Measurements from ENCODE around the gene ZNF124.

DNA sequence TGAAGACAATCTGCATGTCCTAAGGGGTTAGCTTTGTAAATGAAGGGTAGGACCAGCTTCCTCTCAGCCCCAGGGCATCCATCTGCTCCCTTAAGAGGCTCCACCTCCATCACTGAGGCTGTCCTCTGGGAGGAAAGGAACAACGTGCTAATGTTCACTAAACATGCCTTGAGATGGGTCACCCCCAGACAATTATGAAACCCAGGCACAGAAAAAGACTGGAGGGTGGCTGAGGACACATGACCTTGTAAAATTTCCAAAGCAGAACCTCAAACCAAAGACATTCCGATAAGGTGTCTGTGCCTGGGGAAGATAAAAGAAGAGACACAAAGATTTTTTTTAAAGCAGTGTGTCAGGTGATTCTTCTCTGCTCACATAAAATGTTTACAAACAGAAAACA, 37.6 kb upstream of the ZNF124 start:
- TF ChIP-seq, protein P1, sequence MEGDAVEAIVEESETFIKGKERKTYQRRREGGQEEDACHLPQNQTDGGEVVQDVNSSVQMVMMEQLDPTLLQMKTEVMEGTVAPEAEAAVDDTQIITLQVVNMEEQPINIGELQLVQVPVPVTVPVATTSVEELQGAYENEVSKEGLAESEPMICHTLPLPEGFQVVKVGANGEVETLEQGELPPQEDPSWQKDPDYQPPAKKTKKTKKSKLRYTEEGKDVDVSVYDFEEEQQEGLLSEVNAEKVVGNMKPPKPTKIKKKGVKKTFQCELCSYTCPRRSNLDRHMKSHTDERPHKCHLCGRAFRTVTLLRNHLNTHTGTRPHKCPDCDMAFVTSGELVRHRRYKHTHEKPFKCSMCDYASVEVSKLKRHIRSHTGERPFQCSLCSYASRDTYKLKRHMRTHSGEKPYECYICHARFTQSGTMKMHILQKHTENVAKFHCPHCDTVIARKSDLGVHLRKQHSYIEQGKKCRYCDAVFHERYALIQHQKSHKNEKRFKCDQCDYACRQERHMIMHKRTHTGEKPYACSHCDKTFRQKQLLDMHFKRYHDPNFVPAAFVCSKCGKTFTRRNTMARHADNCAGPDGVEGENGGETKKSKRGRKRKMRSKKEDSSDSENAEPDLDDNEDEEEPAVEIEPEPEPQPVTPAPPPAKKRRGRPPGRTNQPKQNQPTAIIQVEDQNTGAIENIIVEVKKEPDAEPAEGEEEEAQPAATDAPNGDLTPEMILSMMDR (IDR thresholded peaks at IDR 0.05) = no peak
- TF ChIP-seq, protein P2, sequence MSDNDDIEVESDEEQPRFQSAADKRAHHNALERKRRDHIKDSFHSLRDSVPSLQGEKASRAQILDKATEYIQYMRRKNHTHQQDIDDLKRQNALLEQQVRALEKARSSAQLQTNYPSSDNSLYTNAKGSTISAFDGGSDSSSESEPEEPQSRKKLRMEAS (CRISPR knock-in tag; IDR thresholded peaks at IDR 0.05) = no peak
- TF ChIP-seq, protein P3, sequence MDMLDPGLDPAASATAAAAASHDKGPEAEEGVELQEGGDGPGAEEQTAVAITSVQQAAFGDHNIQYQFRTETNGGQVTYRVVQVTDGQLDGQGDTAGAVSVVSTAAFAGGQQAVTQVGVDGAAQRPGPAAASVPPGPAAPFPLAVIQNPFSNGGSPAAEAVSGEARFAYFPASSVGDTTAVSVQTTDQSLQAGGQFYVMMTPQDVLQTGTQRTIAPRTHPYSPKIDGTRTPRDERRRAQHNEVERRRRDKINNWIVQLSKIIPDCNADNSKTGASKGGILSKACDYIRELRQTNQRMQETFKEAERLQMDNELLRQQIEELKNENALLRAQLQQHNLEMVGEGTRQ (CRISPR knock-in tag; IDR thresholded peaks at IDR 0.05) = no peak
- TF ChIP-seq NR2C2 (CRISPR knock-in tag; IDR thresholded peaks at IDR 0.05) (no peak), NFYB (CRISPR knock-in tag; conservative IDR thresholded peaks at IDR 0.05; ENCODE audit: low read depth) (no peak), ZNF671 (CRISPR knock-in tag; IDR thresholded peaks at IDR 0.05) (no peak), IRF2 (CRISPR knock-in tag; IDR thresholded peaks at IDR 0.05; ENCODE audit: borderline replicate concordance, low read depth) (no peak), ATF1 (CRISPR knock-in tag; IDR thresholded peaks at IDR 0.05) (no peak), ESRRA (CRISPR knock-in tag; IDR thresholded peaks at IDR 0.05; ENCODE audit: borderline replicate concordance) (no peak)
- TF ChIP-seq, protein P4, sequence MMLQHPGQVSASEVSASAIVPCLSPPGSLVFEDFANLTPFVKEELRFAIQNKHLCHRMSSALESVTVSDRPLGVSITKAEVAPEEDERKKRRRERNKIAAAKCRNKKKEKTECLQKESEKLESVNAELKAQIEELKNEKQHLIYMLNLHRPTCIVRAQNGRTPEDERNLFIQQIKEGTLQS (CRISPR knock-in tag; conservative IDR thresholded peaks at IDR 0.05) = no peak
- TF ChIP-seq, protein P5, sequence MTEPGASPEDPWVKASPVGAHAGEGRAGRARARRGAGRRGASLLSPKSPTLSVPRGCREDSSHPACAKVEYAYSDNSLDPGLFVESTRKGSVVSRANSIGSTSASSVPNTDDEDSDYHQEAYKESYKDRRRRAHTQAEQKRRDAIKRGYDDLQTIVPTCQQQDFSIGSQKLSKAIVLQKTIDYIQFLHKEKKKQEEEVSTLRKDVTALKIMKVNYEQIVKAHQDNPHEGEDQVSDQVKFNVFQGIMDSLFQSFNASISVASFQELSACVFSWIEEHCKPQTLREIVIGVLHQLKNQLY (CRISPR knock-in tag; IDR thresholded peaks at IDR 0.05) = no peak
- TF ChIP-seq, protein P6, sequence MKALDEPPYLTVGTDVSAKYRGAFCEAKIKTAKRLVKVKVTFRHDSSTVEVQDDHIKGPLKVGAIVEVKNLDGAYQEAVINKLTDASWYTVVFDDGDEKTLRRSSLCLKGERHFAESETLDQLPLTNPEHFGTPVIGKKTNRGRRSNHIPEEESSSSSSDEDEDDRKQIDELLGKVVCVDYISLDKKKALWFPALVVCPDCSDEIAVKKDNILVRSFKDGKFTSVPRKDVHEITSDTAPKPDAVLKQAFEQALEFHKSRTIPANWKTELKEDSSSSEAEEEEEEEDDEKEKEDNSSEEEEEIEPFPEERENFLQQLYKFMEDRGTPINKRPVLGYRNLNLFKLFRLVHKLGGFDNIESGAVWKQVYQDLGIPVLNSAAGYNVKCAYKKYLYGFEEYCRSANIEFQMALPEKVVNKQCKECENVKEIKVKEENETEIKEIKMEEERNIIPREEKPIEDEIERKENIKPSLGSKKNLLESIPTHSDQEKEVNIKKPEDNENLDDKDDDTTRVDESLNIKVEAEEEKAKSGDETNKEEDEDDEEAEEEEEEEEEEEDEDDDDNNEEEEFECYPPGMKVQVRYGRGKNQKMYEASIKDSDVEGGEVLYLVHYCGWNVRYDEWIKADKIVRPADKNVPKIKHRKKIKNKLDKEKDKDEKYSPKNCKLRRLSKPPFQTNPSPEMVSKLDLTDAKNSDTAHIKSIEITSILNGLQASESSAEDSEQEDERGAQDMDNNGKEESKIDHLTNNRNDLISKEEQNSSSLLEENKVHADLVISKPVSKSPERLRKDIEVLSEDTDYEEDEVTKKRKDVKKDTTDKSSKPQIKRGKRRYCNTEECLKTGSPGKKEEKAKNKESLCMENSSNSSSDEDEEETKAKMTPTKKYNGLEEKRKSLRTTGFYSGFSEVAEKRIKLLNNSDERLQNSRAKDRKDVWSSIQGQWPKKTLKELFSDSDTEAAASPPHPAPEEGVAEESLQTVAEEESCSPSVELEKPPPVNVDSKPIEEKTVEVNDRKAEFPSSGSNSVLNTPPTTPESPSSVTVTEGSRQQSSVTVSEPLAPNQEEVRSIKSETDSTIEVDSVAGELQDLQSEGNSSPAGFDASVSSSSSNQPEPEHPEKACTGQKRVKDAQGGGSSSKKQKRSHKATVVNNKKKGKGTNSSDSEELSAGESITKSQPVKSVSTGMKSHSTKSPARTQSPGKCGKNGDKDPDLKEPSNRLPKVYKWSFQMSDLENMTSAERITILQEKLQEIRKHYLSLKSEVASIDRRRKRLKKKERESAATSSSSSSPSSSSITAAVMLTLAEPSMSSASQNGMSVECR (CRISPR knock-in tag; IDR thresholded peaks at IDR 0.05; ENCODE audit: borderline replicate concordance) = no peak
- TF ChIP-seq, protein P7, sequence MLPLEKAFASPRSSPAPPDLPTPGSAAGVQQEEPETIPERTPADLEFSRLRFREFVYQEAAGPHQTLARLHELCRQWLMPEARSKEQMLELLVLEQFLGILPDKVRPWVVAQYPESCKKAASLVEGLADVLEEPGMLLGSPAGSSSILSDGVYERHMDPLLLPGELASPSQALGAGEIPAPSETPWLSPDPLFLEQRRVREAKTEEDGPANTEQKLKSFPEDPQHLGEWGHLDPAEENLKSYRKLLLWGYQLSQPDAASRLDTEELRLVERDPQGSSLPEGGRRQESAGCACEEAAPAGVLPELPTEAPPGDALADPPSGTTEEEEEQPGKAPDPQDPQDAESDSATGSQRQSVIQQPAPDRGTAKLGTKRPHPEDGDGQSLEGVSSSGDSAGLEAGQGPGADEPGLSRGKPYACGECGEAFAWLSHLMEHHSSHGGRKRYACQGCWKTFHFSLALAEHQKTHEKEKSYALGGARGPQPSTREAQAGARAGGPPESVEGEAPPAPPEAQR (CRISPR knock-in tag; IDR thresholded peaks at IDR 0.05) = no peak

Measured in WTC11 (cell line).